ENCODE results near the gene APOBR. TPM values are rescaled to one million over a fixed set of nuclear protein-coding genes. Genes with fewer than 3 reads are reported as not detected.

Gene APOBR
- total and polyA plus RNA-seq, 9 of the 15 experiments (the other 6 are each of a cell fraction or from before 2014, with no cell fraction given) = 0.08 to 6.1 (median 2.8) TPM; not detected in 1

- TF ChIP-seq, protein P1, sequence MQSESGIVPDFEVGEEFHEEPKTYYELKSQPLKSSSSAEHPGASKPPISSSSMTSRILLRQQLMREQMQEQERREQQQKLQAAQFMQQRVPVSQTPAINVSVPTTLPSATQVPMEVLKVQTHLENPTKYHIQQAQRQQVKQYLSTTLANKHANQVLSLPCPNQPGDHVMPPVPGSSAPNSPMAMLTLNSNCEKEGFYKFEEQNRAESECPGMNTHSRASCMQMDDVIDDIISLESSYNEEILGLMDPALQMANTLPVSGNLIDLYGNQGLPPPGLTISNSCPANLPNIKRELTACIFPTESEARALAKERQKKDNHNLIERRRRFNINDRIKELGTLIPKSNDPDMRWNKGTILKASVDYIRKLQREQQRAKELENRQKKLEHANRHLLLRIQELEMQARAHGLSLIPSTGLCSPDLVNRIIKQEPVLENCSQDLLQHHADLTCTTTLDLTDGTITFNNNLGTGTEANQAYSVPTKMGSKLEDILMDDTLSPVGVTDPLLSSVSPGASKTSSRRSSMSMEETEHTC (IDR thresholded peaks at IDR 0.05) = peak; percentile 99
- peak in 1 of 2 experiments; percentile 66; a peak in 1 of 4 replicates for TF ChIP-seq RCOR1 (IDR thresholded peaks at IDR 0.05; ENCODE audit: borderline replicate concordance in 1 of 2, low read depth in 2 of 2, low read length in 2 of 2)
- no peak for TF ChIP-seq CAMTA2 (CRISPR knock-in tag; conservative IDR thresholded peaks at IDR 0.05)
- no peak; the same call in 1 of the 2 replicates for TF ChIP-seq ZNF239 (CRISPR knock-in tag; IDR thresholded peaks at IDR 0.05)
- TF ChIP-seq NFE2L1 (tag; IDR thresholded peaks at IDR 0.05; ENCODE audit: borderline replicate concordance, low read depth) = no peak
- peak; percentile 21; the same call in 1 of the 2 replicates for TF ChIP-seq TEAD4 (IDR thresholded peaks at IDR 0.05; ENCODE audit: low read length)
- TF ChIP-seq TEAD4 (CRISPR knock-in tag; IDR thresholded peaks at IDR 0.05; ENCODE audit: borderline replicate concordance) = no peak
- TF ChIP-seq ETS2 (tag; IDR thresholded peaks at IDR 0.05; ENCODE audit: borderline replicate concordance, poor library complexity, severe bottlenecking) = no peak
- TF ChIP-seq, protein P2, sequence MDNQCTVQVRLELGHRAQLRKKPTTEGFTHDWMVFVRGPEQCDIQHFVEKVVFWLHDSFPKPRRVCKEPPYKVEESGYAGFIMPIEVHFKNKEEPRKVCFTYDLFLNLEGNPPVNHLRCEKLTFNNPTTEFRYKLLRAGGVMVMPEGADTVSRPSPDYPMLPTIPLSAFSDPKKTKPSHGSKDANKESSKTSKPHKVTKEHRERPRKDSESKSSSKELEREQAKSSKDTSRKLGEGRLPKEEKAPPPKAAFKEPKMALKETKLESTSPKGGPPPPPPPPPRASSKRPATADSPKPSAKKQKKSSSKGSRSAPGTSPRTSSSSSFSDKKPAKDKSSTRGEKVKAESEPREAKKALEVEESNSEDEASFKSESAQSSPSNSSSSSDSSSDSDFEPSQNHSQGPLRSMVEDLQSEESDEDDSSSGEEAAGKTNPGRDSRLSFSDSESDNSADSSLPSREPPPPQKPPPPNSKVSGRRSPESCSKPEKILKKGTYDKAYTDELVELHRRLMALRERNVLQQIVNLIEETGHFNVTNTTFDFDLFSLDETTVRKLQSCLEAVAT (IDR thresholded peaks at IDR 0.05) = 0 out of 4 replicates have a peak, but pooled peaks of 1 of the 2 experiments have one; percentile 19
- TF ChIP-seq FUS (optimal IDR thresholded peaks at IDR 0.05; ENCODE audit: low read depth, low read length) = no peak
- TF ChIP-seq GATA2 (CRISPR knock-in tag; IDR thresholded peaks at IDR 0.05) = no peak
- TF ChIP-seq RBM15 (IDR thresholded peaks at IDR 0.05; ENCODE audit: insufficient read depth, low read length) = no peak
- TF ChIP-seq SIN3A (IDR thresholded peaks at IDR 0.05; ENCODE audit: borderline replicate concordance in 2 of 2, control insufficient read depth in 1 of 2, low read depth in 2 of 2, low read length in 2 of 2) = peak; percentile 80 to 93
- TF ChIP-seq HDAC1 (IDR thresholded peaks at IDR 0.05) = peak in 1 of 2 experiments; percentile 90; a peak in 2 of 4 replicates
- no peak for TF ChIP-seq COPS2 (conservative IDR thresholded peaks at IDR 0.05)
- TF ChIP-seq CBX1 (IDR thresholded peaks at IDR 0.05; ENCODE audit: low read depth) = peak; percentile 37; the same call in 1 of the 2 replicates
- no peak for TF ChIP-seq ZNF695 (CRISPR knock-in tag; IDR thresholded peaks at IDR 0.05)
- TF ChIP-seq, protein P3, sequence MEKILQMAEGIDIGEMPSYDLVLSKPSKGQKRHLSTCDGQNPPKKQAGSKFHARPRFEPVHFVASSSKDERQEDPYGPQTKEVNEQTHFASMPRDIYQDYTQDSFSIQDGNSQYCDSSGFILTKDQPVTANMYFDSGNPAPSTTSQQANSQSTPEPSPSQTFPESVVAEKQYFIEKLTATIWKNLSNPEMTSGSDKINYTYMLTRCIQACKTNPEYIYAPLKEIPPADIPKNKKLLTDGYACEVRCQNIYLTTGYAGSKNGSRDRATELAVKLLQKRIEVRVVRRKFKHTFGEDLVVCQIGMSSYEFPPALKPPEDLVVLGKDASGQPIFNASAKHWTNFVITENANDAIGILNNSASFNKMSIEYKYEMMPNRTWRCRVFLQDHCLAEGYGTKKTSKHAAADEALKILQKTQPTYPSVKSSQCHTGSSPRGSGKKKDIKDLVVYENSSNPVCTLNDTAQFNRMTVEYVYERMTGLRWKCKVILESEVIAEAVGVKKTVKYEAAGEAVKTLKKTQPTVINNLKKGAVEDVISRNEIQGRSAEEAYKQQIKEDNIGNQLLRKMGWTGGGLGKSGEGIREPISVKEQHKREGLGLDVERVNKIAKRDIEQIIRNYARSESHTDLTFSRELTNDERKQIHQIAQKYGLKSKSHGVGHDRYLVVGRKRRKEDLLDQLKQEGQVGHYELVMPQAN (IDR thresholded peaks at IDR 0.05; ENCODE audit: borderline replicate concordance) = peak; percentile 97
- peak; percentile 56; the same call in 1 of the 2 replicates for TF ChIP-seq FOXP1 (CRISPR knock-in tag; IDR thresholded peaks at IDR 0.05)
- peak; percentile 100 for TF ChIP-seq TOE1 (IDR thresholded peaks at IDR 0.05; ENCODE audit: borderline replicate concordance)
- TF ChIP-seq TOE1 (CRISPR knock-in tag; IDR thresholded peaks at IDR 0.05; ENCODE audit: borderline replicate concordance, low read depth) = no peak
Measured at GRCh38 chr16:28491970-28492474, 2.4 kb upstream of the APOBR start, which contains the start of gene CLN3 (continued).
